Lower leg skin (tissue), 4 donors: ENCODE results near the gene EIF4A3. TPM values are rescaled to one million over a fixed set of nuclear protein-coding genes. Genes with fewer than 3 reads are reported as not detected.

Experiments
- DNase-seq, 2 donors: peaks; one replicate each; pipeline ENCODE4 v3.0.0-alpha.2; 2019; ENCODE audit warnings: low spot score in 2 of 2
- H3K4me3 ChIP-seq: fragments of 200-600 bp; sonication (generic); 2 replicates; pipeline ENCODE4 v1.5.1; 2017; ENCODE audit warnings: mild to moderate bottlenecking, low read depth; ENCODE audit not compliant: poor library complexity, severe bottlenecking
- CTCF ChIP-seq, 3 donors: fragments of 450-650 bp; IDR thresholded peaks; one replicate each; pipeline ENCODE4 v1.5.1; 2016; ENCODE audit warnings: antibody characterized with exemption in 3 of 3, mild to moderate bottlenecking in 3 of 3, moderate library complexity in 2 of 3
- POLR2A ChIP-seq, 2 donors: fragments of 450-650 bp; IDR thresholded peaks; one replicate each; pipeline ENCODE4 v1.6.1; 2016 to 2017; ENCODE audit warnings: antibody characterized with exemption in 2 of 2, mild to moderate bottlenecking in 1 of 2, moderate library complexity in 1 of 2
- WGBS, 2 donors: methylation state at CpG; one replicate each; pipeline ENCODE4 v1.1.5; 2018; 5-methylcytosine and 5-hydroxymethylcytosine counted together
- intact Hi-C: fragments of 100-400 bp; cut with DNase I; formaldehyde crosslinking; loops from one replicate; pipeline ENCODE4 v1.15.0; 2023; ENCODE audit warnings: low total_unique reads
- total RNA-seq, 4 donors: library from RNA; depleted of rRNA; stranded (reverse); fragments of >200 nt; gene quantifications; one replicate each; pipeline ENCODE4 v1.1.0, GENCODE V29; 2016

The EIF4A3 gene
- total RNA-seq, 4 donors from 2014 or later: 70.3 to 87.2 (median 75.3) TPM

DNA sequence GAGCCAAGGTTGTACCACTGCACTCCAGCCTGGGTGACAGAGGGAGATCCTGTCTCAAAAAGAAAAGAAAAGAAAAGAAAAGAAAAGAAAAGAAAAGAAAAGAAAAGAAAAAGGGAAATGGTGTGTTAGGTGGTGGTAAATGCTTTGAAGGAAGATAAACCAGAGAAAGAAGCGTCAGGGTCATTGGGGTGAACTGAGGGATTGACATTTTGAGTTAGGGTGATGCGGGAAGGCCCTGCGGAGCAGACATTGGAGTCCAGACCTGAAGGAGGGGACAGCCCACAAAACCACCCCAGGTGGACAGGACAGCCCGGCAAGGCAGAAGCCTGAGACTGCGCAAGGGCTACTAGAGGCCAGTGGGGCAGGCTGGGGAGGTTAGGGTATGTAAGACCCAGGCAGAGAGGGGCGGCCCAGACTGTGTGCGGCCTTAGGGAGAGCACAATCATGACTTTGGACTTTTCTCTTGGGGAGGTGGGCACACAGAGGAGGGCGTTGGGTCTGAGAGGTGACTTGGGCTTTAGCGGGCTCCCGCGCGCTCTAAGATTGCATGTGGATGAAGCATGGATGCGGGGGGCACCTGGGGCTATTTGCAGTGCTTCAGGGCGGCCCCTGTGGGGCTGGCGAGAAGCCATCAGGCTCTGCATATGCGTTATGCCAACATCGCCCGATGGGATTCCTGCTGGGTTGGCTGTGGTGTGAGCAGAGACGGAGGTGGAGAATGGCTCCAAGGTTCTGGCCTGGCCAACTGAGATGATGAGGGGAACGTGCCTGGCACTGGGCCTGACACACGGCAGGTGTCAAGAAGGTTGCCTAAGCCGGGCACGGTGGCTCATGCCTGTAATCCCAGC is 48.9 kb downstream of the EIF4A3 start:
- DNase-seq: peak in 1 of 2 donors; percentile 83
- intact Hi-C loops: no loop called here
- TF ChIP-seq CTCF (IDR thresholded peaks at IDR 0.05): no peak
- TF ChIP-seq POLR2A (IDR thresholded peaks at IDR 0.05): no peak
- no peak overlapping the region for H3K4me3 ChIP-seq
- WGBS, 2 donors: 90 to 92% methylated on average over 23 of the region's 23 CpGs

DNA sequence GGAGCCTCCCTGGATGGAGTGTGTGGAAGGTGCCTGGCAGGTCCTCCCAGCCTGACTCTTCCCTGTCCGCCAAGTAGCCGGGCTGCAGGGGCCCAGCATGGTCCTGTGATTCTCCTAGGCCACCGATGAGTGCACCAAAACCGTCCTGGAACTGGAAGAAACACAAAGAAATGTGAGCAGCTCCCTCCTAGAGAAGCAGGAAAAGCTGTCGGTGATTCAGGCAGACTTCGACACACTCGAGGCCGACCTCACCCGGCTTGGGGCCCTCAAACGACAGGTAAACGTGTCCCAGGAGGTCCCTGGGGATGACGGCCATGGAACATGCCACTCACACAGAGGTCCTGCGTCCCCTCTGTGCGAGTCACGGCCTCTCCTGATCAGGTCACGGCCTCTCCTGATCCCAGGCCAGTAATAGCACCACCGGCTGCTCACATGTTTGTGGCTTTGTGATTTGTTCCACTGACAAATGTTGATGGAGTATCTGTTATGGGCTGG is 49.8 kb downstream of the EIF4A3 start:
- peak in 1 of 2 donors; percentile 70 for DNase-seq
- TF ChIP-seq CTCF (IDR thresholded peaks at IDR 0.05) (no peak), POLR2A (IDR thresholded peaks at IDR 0.05) (no peak)
- WGBS, 2 donors: 82 to 89% methylated on average over 17 of the region's 17 CpGs
- no peak overlapping the region for H3K4me3 ChIP-seq
- intact Hi-C loops: no loop called here

DNA sequence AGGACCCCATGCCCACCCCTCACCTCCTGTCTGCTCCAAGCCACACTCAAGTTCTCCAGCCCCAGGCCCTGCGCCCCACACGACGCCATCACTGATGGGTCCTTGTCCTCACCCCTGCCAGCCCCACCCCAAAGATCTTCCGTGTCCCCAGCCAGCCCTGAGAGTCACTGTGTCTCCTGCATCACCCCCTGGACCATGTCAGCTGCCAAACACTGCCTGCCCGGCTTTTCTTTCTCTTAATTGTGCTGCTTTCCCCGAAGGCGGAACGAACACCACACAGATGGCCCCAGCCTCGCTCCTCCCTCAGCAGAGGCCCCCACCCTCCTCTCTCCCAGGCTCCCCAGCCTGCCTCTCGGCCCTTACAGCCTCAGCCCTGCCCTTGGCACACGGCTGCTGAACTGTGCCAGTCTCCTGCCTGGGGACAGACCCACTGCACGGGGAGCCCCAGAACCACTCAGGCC is 50.3 kb downstream of the EIF4A3 start:
- intact Hi-C loops: no loop called here
- TF ChIP-seq CTCF (IDR thresholded peaks at IDR 0.05) (no peak), POLR2A (IDR thresholded peaks at IDR 0.05) (no peak)
- DNase-seq: peak in 1 of 2 donors; percentile 60

DNA sequence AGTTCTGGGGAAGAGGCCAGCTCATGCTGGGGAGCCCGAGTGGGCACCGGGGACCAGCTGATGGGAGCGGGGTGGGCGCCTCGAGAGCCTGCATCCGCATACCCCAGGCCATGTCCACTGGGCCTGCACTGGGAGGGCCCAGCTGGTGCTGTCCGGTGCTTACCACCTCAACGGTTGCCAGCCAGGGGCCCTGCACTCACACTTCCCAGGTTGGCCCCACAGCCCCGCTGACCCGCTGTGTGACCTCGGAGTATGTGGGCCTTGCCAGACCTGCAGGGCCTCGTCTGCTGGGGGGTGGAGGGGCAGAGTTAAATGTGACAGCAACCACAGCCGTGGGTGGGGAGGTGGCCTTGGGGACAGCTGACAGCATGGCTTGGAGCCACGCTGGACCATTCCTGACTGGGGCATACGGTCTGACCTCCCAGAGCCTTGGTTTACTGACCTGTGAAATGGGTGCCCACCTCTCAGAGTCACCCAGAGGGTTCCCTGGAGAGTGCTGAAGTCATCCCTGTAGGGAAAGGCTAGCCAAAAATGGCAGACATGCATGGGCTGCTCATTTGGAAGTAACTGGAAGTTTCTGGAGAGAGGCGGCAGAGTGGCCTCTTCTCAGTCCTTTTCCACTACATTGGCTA is 51.0 kb downstream of the EIF4A3 start:
- WGBS, 2 donors: 91 to 92% methylated on average over 13 to 14 of the region's 16 CpGs
- intact Hi-C loops: no loop called here
- TF ChIP-seq POLR2A (IDR thresholded peaks at IDR 0.05) (no peak), CTCF (IDR thresholded peaks at IDR 0.05) (no peak)
- H3K4me3 ChIP-seq: no peak overlapping the region
- peak in 1 of 2 donors; percentile 78 for DNase-seq

More for the DNA sequence above, 50.3 kb downstream of the EIF4A3 start:
- H3K4me3 ChIP-seq: no peak overlapping the region
- WGBS, 2 donors: 46 to 57% methylated on average over 12 of the region's 12 CpGs

DNA sequence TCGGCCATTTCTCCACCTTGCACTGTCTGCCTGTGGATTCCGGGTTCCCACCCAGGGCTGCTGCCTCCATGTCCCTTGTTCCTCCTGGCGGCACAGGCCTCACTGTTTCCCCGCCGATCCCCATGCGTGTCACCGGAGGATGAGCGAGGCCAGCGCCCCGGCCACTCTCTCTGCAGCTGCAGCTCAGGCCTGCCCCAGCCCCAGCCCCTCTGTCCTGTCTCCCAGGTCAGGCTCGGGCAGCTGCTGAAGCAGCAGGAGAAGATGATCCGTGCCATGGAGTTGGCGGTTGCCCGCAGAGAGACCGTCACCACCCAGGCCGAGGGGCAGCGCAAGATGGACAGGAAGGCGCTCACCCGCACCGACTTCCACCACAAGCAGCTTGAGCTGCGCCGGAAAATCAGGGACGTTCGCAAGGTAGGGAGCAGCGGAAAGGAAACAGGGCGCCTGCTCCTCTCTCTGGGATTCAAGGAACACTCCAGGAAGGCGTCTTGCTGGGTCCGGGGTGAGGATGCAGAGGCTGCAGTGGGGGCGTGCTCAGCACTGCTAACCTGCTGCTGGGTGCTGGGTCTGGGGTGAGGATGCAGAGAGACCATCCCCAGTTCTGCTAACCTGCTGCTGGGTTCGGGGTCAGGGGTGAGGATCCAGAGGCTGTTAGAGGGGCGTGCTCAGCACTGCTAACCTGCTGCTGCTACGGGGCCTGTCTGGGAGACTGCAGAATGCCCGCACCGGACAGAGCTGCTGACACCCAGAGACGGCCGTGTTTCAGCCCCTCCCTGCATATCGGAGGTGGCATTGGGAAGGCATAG is 51.7 kb downstream of the EIF4A3 start:
- intact Hi-C loops: no loop called here
- no peak overlapping the region for H3K4me3 ChIP-seq
- peak in 1 of 2 donors; percentile 76 for DNase-seq
- 84 to 85% methylated on average over 35 to 37 of the region's 37 CpGs for WGBS, 2 donors
- TF ChIP-seq POLR2A (IDR thresholded peaks at IDR 0.05): no peak
- no peak for TF ChIP-seq CTCF (IDR thresholded peaks at IDR 0.05)
